ENCODE measurements around the gene TMEM235.

TMEM235 gene

GRCh38 chr17:78255953-78256706 is 24.7 kb downstream of the TMEM235 start:
- no peak for DNase-seq

GRCh38 chr17:78256707-78257591 is 25.5 kb downstream of the TMEM235 start:
- no peak for DNase-seq

DNA sequence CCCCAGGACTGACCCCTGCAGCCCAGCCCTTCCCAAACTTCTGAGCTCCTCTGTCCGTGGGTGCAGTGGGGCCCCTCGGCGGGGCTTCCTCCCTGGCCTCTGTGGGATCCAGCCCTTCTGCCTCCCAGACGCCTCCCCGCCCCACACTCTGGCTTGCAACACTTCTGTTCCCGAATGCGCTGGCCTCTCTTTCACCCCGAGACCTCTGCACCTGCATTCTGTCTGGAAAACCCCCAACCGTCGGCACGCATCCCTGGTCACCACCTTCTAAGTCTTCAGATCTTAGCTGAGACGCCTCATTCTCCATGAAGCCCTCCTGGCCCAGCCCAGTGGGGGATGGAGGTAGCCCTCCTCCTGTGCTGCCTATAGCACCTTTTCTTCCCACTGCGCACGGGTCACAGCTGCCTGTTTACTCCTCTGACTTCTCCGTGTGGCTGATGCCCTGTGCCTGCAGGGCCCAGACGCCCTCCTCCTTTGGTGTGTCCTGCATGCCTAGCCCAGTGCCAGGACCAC is 26.4 kb downstream of the TMEM235 start:
- DNase-seq: no peak

DNA sequence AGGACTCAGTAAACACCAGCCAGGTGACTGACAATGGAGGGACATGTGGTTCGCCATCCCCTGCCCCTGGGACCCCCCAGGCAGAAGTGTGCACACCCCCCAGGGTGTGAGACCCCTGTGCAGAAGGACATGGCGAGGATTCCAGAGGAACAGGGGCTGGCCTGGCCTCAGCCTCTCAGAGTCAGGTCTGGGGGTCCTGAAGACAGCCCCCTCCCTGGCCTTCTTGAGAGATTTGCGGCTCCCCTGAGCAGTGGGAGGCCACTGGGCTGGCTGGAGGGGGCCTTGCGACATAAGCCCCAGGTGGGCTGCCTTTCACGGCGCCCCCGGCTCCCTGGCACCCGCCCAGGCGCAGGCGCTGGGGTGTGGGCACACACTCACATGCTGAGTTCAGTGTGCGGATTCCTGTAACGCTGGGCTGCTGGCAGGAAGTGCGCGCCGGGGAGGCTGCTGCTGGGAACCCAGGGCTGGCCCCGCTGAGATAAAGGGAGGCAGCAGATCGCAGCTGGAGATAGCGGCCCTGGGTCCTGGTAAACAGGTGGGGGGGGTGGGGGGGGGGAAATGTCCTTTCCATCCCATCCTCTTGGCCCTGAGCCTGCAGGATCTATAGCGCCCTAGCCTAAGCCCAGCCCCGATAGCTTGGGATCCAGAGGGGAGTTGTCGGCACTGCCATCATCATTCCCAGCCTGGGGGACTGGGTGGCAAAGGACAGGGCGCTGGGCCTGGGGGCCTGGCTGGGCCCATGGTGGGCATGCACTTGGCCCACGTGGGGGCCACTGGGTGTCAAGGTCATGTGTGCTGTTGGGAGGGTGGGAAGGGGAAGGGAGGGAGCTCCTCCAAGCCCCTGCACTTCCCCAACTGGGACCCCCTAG is 27.1 kb downstream of the TMEM235 start:
- peak; percentile 67 for DNase-seq

- DNase-seq: no peak
Measured at GRCh38 chr17:78259192-78259554, 27.7 kb downstream of the TMEM235 start.

- DNase-seq: no peak
Measured at GRCh38 chr17:78263063-78263735, 31.8 kb downstream of the TMEM235 start.

DNA sequence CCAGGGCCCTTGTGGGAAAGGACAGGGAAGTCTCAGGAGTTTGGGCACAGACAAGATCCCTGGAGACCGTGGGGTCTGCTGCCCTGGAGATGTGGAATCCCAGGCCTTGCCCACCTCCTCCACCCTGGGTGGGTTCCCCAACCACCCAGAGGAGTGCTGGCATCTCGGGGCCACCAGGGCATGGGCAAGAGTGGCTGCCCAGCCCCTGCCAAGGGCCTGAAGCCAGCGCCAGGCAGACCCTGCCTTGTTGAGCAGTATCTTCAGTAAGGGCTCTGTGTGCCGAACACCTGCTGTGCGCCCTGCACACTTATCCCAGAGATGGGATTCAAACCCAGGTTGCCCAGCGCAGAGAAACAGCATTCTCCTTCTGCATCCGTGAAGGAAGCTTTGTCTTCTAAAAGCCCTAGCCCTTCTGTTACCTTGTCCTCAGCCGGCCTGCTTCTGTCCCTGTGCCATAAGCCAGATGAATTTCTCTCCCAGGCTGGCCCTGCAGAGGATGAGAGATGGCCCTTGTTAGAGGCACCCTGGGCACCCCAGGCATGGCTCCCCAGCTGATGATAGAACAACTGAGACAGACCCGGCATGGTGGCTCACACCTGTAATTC is 32.4 kb downstream of the TMEM235 start:
- no peak for DNase-seq

- DNase-seq: no peak
Measured at GRCh38 chr17:78264590-78264989, 33.2 kb downstream of the TMEM235 start.

- DNase-seq: no peak
Measured at GRCh38 chr17:78265121-78265520, 33.7 kb downstream of the TMEM235 start.

DNA sequence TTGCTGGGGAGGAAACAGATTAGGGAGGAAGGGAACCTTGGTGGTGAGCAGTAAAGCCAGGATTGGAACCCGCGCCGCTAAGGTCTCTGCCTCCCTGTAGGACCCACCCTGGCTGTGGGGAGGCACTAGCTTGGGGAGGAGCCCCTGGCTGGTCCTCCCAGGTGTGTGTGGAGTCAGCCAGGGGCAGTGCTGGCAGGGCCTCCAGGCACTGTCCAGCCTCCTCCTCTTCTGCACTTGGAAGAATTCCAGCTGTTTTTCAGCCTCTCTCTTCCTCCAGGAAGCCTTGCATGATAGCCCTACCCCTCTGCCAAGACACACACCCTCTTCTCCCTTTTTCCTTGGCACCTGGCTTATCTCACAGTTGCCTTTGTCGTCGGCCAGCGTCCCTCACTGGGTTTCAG is 34.8 kb downstream of the TMEM235 start:
- peak; percentile 62 for DNase-seq

GRCh38 chr17:78266771-78267170 is 35.3 kb downstream of the TMEM235 start:
- no peak for DNase-seq

GRCh38 chr17:78267253-78268073 is 36.0 kb downstream of the TMEM235 start:
- DNase-seq: no peak

GRCh38 chr17:78268191-78268874 is 36.9 kb downstream of the TMEM235 start:
- DNase-seq: no peak

GRCh38 chr17:78268951-78269905 is 37.8 kb downstream of the TMEM235 start:
- DNase-seq: peak; percentile 45

DNA sequence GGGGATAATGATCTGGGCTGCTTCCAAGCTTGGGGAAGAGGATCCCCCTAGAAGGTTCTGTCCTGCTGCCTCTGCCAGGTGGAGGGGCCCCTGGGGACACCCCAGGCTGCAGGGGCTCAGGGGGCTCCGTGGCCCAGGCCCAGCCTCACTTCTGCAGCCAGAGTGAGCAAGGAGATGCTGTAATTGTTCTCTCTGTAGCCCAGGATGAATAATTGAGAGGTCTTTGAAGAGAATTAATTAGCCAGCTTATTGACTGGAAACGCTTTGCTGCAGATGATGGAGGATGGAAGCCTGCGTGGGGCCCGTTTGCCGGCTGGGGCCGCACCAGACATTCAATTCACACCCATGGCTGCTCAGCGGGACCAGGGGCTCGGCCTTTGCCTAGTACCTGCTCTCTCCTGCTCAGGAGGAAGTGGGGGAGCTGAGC is 38.5 kb downstream of the TMEM235 start:
- DNase-seq: no peak

GRCh38 chr17:78271419-78272170 is 40.2 kb downstream of the TMEM235 start:
- DNase-seq: no peak

- peak; percentile 95 for DNase-seq
Measured at GRCh38 chr17:78272181-78272913, 40.9 kb downstream of the TMEM235 start.

- DNase-seq: no peak
Measured at GRCh38 chr17:78272914-78273258, 41.5 kb downstream of the TMEM235 start.

Data from DMS53 (cell line).